Hindlimb muscle (tissue), 1 donor: ENCODE data around the gene KIAA0319L. TPM values are rescaled to one million over a fixed set of nuclear protein-coding genes. Genes with fewer than 3 reads are reported as not detected.

Source experiments
- polyA plus RNA-seq: library from polyadenylated mRNA; unstranded; fragments of 120-200 nt; gene quantifications from one replicate; pipeline ENCODE4 v1.2.1, GENCODE V29; 2013; ENCODE audit not compliant: insufficient read length

The KIAA0319L gene
- polyA plus RNA-seq, 1 donor: 41.3 TPM

Other genes starting within 250 kb of the KIAA0319L start
- 19.9 TPM for gene NCDN, start 396 bp upstream of the KIAA0319L start, polyA plus RNA-seq
- 0.96 TPM for gene TFAP2E, start 15.9 kb upstream of the KIAA0319L start, polyA plus RNA-seq
- 57.6 TPM for gene PSMB2, start 84.1 kb upstream of the KIAA0319L start, polyA plus RNA-seq
- 9.0 TPM for gene C1orf216, start 161.5 kb upstream of the KIAA0319L start, polyA plus RNA-seq
- gene CLSPN, start 212.6 kb upstream of the KIAA0319L start, polyA plus RNA-seq: 6.5 TPM